ENCODE measurements around the gene CAPSL. TPM values are rescaled to one million over a fixed set of nuclear protein-coding genes. Genes with fewer than 3 reads are reported as not detected.

The CAPSL gene
- total and polyA plus RNA-seq, 8 donors: not detected

- 70 to 78% (median 73%) methylated on average over 5 of the region's 5 CpGs for WGBS, 5 donors
- Histone ChIP-seq H3K4me1 (no peaks in the 10 kb centered on the region), H3K36me3 (no peaks in the 10 kb centered on the region), H3K27me3 (no peaks in the 10 kb centered on the region), H3K9me3 (no peaks in the 10 kb centered on the region), H3K4me3 (no peak overlapping the region), H3K27ac (no peak overlapping the region)
- TF ChIP-seq EP300 (IDR thresholded peaks at IDR 0.05) (no peak), POLR2AphosphoS5 (IDR thresholded peaks at IDR 0.05) (no peak), POLR2A (IDR thresholded peaks at IDR 0.05) (no peak)
- DNase-seq: no peak
- intact Hi-C loops (cut with DNase I; ENCODE audit: low total_unique reads): no loop called here
These were observed 8.7 kb upstream of the CAPSL start for GRCh38 chr5:35947085-35947484.

DNA sequence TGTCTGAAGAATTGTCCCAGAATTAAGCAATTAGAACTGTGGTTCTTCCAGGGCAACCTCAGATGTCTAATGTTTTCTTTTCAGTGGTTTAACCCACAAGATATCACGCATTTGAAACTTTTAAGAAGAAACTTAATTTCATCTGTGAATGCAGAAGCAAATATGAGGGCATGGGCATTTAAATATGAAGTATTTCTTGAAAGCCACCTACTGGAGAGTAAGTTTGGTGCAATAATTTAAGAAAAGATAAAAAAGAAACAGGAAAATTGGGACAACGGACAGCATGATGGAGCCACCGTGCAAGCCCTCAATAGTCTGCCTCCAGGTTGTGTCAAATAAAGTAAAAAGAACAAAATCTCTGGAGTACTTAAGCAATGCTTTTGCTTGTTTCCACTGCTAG, 1.2 kb upstream of the CAPSL start:
- H3K27me3 ChIP-seq: no peaks in the 10 kb centered on the region
- 65 to 81% (median 78%) methylated on average over 3 of the region's 3 CpGs for WGBS, 5 donors
- TF ChIP-seq EP300 (IDR thresholded peaks at IDR 0.05) (no peak), POLR2AphosphoS5 (IDR thresholded peaks at IDR 0.05) (no peak), CTCF (IDR thresholded peaks at IDR 0.05) (no peak), POLR2A (IDR thresholded peaks at IDR 0.05) (no peak)
- no peak overlapping the region for H3K27ac ChIP-seq
- H3K4me3 ChIP-seq: no peak overlapping the region
- no peaks in the 10 kb centered on the region for H3K9me3 ChIP-seq
- intact Hi-C loops (cut with DNase I; ENCODE audit: low total_unique reads): no loop called here
- H3K36me3 ChIP-seq: no peaks in the 10 kb centered on the region
- no peak for DNase-seq
- peaks cover 0 to 6% (median 3%) of the 10 kb centered on the region in 4 donors for H3K4me1 ChIP-seq

DNA sequence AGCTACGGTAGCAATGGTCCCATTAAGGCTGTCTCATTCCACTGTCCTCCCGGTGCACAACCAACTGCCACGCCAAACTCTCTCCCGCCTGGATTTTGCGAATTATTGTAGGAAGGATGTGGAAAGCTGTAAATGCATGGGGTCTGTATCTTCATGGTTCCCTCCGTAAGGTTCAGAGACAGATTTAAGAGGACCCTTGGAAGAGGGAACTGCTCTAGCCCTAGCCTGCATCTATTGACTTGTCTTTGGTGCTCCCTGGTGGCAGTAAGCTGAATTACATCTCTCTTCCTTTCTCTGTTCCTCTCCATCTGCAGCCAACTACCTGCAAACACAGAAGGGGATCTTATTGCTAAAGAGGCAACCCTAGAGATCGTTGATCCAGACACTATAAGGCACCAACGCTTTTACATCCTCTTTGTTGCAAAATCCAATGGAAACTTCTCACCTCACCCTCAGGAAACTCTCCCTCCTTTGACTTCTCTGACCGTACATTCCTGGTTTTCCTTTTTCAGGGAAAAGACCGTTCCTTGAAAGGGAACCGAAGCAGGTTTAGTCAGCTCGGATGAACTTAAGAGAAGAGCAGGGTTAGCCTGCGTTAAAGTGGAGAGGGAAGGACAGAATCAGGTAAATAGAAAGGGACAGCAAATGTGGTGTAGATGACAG, 11.9 kb downstream of the CAPSL start:
- peaks cover 0 to 13% (median 6%) of the 10 kb centered on the region in 4 donors for H3K4me1 ChIP-seq
- no peak overlapping the region for H3K4me3 ChIP-seq
- WGBS, 5 donors: 32 to 40% (median 35%) methylated on average over 13 of the region's 13 CpGs
- intact Hi-C loops (cut with DNase I; ENCODE audit: low total_unique reads): loop anchor here (5.0 to 10.0 kb wide), 2 partner anchors 309 to 842 kb away; partner anchors contain the start of gene SPEF2
- H3K36me3 ChIP-seq: no peaks in the 10 kb centered on the region
- no peaks in the 10 kb centered on the region for H3K9me3 ChIP-seq
- DNase-seq: peak; percentile 28 to 84
- TF ChIP-seq CTCF (IDR thresholded peaks at IDR 0.05): peak in 5 of 7 experiments; percentile 76 to 86 (median 81)
- no peak for TF ChIP-seq POLR2AphosphoS5 (IDR thresholded peaks at IDR 0.05)
- no peak overlapping the region for H3K27ac ChIP-seq
- peaks cover 0 to 53% (median 8%) of the 10 kb centered on the region in 3 donors for H3K27me3 ChIP-seq

DNA sequence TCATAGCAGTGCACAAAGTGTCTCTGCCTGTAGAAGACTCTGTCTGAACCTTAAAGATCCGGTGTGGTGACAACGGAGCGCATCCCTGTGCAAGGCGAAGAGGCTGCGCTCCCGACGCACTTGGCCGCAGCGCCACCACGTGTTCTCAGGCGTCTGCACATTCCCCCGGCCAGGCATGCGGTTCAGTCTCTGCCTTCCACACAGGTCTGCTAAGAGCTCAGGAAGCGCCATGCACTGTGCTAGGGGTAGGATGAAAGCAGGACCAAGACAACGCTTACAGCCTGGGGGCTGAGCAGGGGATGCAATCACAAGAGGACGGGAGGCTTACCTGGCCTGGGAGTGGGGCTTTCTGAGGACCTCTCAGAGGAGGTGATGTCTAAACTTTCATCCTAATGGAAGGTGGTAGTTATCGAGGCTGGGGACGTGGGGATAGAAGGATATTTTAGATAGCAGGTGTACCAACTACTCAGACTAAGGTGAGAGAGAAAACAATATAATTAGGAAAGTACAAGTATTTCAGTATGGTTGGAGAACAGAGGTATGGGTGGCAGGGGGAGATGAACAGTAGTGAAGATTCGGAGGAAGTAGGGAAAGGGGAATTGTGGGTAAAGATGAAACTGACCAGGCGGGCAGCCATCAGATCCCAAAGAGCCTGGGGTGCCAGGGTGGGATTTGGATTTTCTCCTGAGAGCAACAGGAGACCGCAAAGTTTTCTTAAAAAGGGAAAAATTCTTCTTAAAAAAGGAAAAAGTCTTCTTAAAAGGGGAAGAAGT, 13.3 kb downstream of the CAPSL start:
- Histone ChIP-seq H3K4me3 (no peak overlapping the region), H3K27me3 (peaks cover 0 to 59% (median 8%) of the 10 kb centered on the region in 3 donors), H3K9me3 (no peaks in the 10 kb centered on the region), H3K36me3 (no peaks in the 10 kb centered on the region), H3K4me1 (peaks cover 0 to 13% (median 6%) of the 10 kb centered on the region in 4 donors), H3K27ac (no peak overlapping the region)
- intact Hi-C loops (cut with DNase I; ENCODE audit: low total_unique reads): loop anchor here (5.0 to 10.0 kb wide), 3 partner anchors 148 to 840 kb away; partner anchors contain the start of gene SPEF2
- TF ChIP-seq CTCF (IDR thresholded peaks at IDR 0.05) (peak in 4 of 7 experiments; percentile 19 to 36 (median 30)), POLR2AphosphoS5 (IDR thresholded peaks at IDR 0.05) (no peak), POLR2A (IDR thresholded peaks at IDR 0.05) (no peak)
- WGBS, 5 donors: 14 to 31% (median 17%) methylated on average over 10 to 21 of the region's 21 CpGs
- peak; percentile 51 to 87 for DNase-seq

Measured in stomach (tissue), 9 donors.